ENCODE measurements around the gene CTNND1.

CTNND1 gene

GRCh38 chr11:57787006-57787604 lies 25.5 kb downstream of the CTNND1 start:
- H3K9me3 ChIP-seq: no peaks in the 10 kb centered on the region
- TF ChIP-seq CTCF (IDR thresholded peaks at IDR 0.05): no peak
- H3K4me1 ChIP-seq (ENCODE audit: control insufficient read depth in 1 of 2, insufficient read depth in 1 of 2, low read depth in 1 of 2, low read length in 1 of 2): peaks cover 13 to 20% of the 10 kb centered on the region in 2 experiments
- no peak overlapping the region for H3K27ac ChIP-seq
- H3K4me3 ChIP-seq (ENCODE audit: low read depth in 1 of 2, low read length in 1 of 2): no peak overlapping the region
- no peaks in the 10 kb centered on the region for H3K36me3 ChIP-seq
- H3K27me3 ChIP-seq: no peaks in the 10 kb centered on the region

- Histone ChIP-seq H3K4me1 (ENCODE audit: control insufficient read depth in 1 of 2, insufficient read depth in 1 of 2, low read depth in 1 of 2, low read length in 1 of 2) (peaks cover 23 to 30% of the 10 kb centered on the region in 2 experiments), H3K27me3 (no peaks in the 10 kb centered on the region), H3K36me3 (no peaks in the 10 kb centered on the region), H3K4me3 (ENCODE audit: low read depth in 1 of 2, low read length in 1 of 2) (no peak overlapping the region), H3K27ac (no peak overlapping the region), H3K9me3 (no peaks in the 10 kb centered on the region)
- no peak for TF ChIP-seq CTCF (IDR thresholded peaks at IDR 0.05)
Measured at GRCh38 chr11:57787920-57788702, 26.5 kb downstream of the CTNND1 start.

GRCh38 chr11:57788703-57789088 lies 27.1 kb downstream of the CTNND1 start:
- Histone ChIP-seq H3K4me1 (ENCODE audit: control insufficient read depth in 1 of 2, insufficient read depth in 1 of 2, low read depth in 1 of 2, low read length in 1 of 2) (peaks cover 29 to 35% of the 10 kb centered on the region in 2 experiments), H3K27me3 (no peaks in the 10 kb centered on the region), H3K4me3 (ENCODE audit: low read depth in 1 of 2, low read length in 1 of 2) (no peak overlapping the region), H3K9me3 (no peaks in the 10 kb centered on the region), H3K27ac (no peak overlapping the region), H3K36me3 (no peaks in the 10 kb centered on the region)
- TF ChIP-seq CTCF (IDR thresholded peaks at IDR 0.05): no peak

GRCh38 chr11:57791321-57792059 lies 29.9 kb downstream of the CTNND1 start:
- Histone ChIP-seq H3K36me3 (peaks cover under 1% of the 10 kb centered on the region), H3K27ac (peak overlapping the region; percentile 83), H3K27me3 (no peaks in the 10 kb centered on the region), H3K4me1 (ENCODE audit: control insufficient read depth in 1 of 2, insufficient read depth in 1 of 2, low read depth in 1 of 2, low read length in 1 of 2) (peaks cover 36 to 40% of the 10 kb centered on the region in 2 experiments), H3K9me3 (no peaks in the 10 kb centered on the region), H3K4me3 (ENCODE audit: low read depth in 1 of 2, low read length in 1 of 2) (peak overlapping the region; percentile 39 to 47)
- no peak for TF ChIP-seq CTCF (IDR thresholded peaks at IDR 0.05)

GRCh38 chr11:57792060-57792541 lies 30.5 kb downstream of the CTNND1 start:
- H3K27me3 ChIP-seq: no peaks in the 10 kb centered on the region
- H3K36me3 ChIP-seq: peaks cover 3% of the 10 kb centered on the region
- H3K9me3 ChIP-seq: no peaks in the 10 kb centered on the region
- peaks cover 36 to 40% of the 10 kb centered on the region in 2 experiments for H3K4me1 ChIP-seq (ENCODE audit: control insufficient read depth in 1 of 2, insufficient read depth in 1 of 2, low read depth in 1 of 2, low read length in 1 of 2)
- peak overlapping the region; percentile 39 to 47 for H3K4me3 ChIP-seq (ENCODE audit: low read depth in 1 of 2, low read length in 1 of 2)
- TF ChIP-seq CTCF (IDR thresholded peaks at IDR 0.05): no peak
- peak overlapping the region; percentile 83 for H3K27ac ChIP-seq

Measured in neutrophil (primary cell).